Gastroesophageal sphincter (tissue), 3 donors: ENCODE measurements around the gene GPATCH2L.

Experiments
- CTCF ChIP-seq, 4 experiments: fragments of 200-600 bp in 2 of 4; fragments of 450-650 bp in 2 of 4; sonication (generic) in 1 of 4; IDR thresholded peaks; one replicate each; pipeline ENCODE4 v1.5.1; 2017 to 2019; ENCODE audit warnings: antibody characterized with exemption in 4 of 4, mild to moderate bottlenecking in 2 of 4, moderate library complexity in 2 of 4
- POLR2A ChIP-seq, 2 donors: fragments of 450-650 bp; IDR thresholded peaks; one replicate each; pipeline ENCODE4 v1.6.1; 2017; ENCODE audit warnings: antibody characterized with exemption in 2 of 2, mild to moderate bottlenecking in 2 of 2, moderate library complexity in 1 of 2
- POLR2AphosphoS5 ChIP-seq: sonication (generic); formaldehyde crosslinking; IDR thresholded peaks from one replicate; pipeline ENCODE4 v1.6.1; 2017; ENCODE audit warnings: antibody characterized with exemption

DNA sequence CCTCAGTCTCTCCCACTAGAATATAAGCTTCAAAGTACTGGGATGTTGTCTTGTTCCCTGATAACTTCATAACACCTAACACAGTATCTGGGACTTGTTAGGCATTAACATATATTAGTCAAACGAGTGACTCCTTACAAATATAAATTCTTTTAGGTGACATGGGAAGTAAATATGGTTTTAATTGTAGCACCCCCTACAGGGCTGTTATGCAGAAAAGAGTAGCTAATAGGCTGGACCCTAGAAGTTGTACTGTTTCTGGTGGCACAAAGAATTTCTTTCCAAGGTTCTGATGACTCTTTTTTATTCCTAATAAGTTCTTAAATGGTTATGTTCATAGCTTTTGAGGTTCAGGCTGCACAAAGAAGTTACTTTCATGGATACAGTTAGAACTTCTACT, 29.8 kb downstream of the GPATCH2L start:
- TF ChIP-seq POLR2AphosphoS5 = no peak
- no peak for TF ChIP-seq CTCF (IDR thresholded peaks at IDR 0.05)
- no peak for TF ChIP-seq POLR2A (IDR thresholded peaks at IDR 0.05)
